Measurements from ENCODE around the gene FOXP2.
"Not testable (repeated sequence)": the region's sequence is repeated elsewhere in the genome, so short reads cannot be mapped to it uniquely, and the experiment has no call there.

DNA sequence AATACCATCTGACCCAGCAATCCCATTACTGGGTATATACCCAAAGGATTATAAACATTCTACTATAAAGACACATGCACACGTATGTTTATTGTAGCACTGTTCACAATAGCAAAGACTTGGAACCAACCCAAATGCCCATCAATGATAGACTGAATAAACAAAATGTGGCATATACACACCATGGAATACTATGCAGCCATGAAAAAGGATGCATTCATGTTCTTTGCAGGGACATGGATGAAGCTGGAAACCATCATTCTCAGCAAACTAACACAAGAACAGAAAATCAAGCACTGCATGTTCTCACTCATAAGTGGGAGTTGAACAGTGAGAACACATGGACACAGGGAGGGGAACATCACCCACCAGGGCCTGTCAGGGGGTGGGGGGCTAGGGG, 96.2 kb downstream of the FOXP2 start:
- TF ChIP-seq, protein P1, sequence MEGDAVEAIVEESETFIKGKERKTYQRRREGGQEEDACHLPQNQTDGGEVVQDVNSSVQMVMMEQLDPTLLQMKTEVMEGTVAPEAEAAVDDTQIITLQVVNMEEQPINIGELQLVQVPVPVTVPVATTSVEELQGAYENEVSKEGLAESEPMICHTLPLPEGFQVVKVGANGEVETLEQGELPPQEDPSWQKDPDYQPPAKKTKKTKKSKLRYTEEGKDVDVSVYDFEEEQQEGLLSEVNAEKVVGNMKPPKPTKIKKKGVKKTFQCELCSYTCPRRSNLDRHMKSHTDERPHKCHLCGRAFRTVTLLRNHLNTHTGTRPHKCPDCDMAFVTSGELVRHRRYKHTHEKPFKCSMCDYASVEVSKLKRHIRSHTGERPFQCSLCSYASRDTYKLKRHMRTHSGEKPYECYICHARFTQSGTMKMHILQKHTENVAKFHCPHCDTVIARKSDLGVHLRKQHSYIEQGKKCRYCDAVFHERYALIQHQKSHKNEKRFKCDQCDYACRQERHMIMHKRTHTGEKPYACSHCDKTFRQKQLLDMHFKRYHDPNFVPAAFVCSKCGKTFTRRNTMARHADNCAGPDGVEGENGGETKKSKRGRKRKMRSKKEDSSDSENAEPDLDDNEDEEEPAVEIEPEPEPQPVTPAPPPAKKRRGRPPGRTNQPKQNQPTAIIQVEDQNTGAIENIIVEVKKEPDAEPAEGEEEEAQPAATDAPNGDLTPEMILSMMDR (conservative IDR thresholded peaks at IDR 0.05; ENCODE audit: low read depth, low read length), result not testable (repeated sequence)
- not testable (repeated sequence) for TF ChIP-seq EZH2 (IDR thresholded peaks at IDR 0.05; ENCODE audit: low read length, unreplicated experiment)
